HepG2 (cell line): ENCODE results near the gene ZNF33A. TPM values are rescaled to one million over a fixed set of nuclear protein-coding genes. Genes with fewer than 3 reads are reported as not detected.
A peak's percentile ranks its signal among the peaks of the same experiment; 100 is the strongest.

ENCODE experiments used
- AKNA ChIP-seq: sonication (generic); formaldehyde crosslinking; IDR thresholded peaks from 2 replicates; pipeline ENCODE4 v1.4.0; 2020; ENCODE audit warnings: missing genetic modification reagents, borderline replicate concordance
- ATF2 ChIP-seq: sonication (generic); formaldehyde crosslinking; IDR thresholded peaks from 2 replicates; pipeline ENCODE4 v1.4.0; 2020; ENCODE audit warnings: missing genetic modification reagents
- KDM3A ChIP-seq: IDR thresholded peaks from 2 replicates; pipeline ENCODE4 v1.6.1; 2018; ENCODE audit warnings: low read depth, missing compliant biosample characterization
- KDM6A ChIP-seq: IDR thresholded peaks from 2 replicates; pipeline ENCODE4 v1.6.1; 2016; ENCODE audit warnings: low read depth
- MIXL1 ChIP-seq: IDR thresholded peaks from 2 replicates; pipeline ENCODE4 v1.6.1; 2016
- PLRG1 ChIP-seq: fragments of 450-650 bp; conservative IDR thresholded peaks from 2 replicates; pipeline ENCODE4 v1.6.1; 2016
- PRMT3 ChIP-seq: sonication (generic); formaldehyde crosslinking; IDR thresholded peaks from 2 replicates; pipeline ENCODE4 v1.8.1; 2022; ENCODE audit warnings: low read depth, mild to moderate bottlenecking, moderate library complexity, missing genetic modification reagents, borderline replicate concordance
- SP140L ChIP-seq: sonication (generic); formaldehyde crosslinking; IDR thresholded peaks from 2 replicates; pipeline ENCODE4 v1.4.0; 2020; ENCODE audit warnings: missing genetic modification reagents, borderline replicate concordance
- TEAD2 ChIP-seq: sonication (generic); formaldehyde crosslinking; IDR thresholded peaks from 2 replicates; pipeline ENCODE4 v1.9.0; 2021; ENCODE audit warnings: missing genetic modification reagents
- XBP1 ChIP-seq: sonication (generic); formaldehyde crosslinking; IDR thresholded peaks from 2 replicates; pipeline ENCODE4 v1.5.0; 2020; ENCODE audit warnings: missing genetic modification reagents
- ZBTB14 ChIP-seq: sonication (generic); formaldehyde crosslinking; IDR thresholded peaks from 2 replicates; pipeline ENCODE4 v1.4.0; 2020; ENCODE audit warnings: missing genetic modification reagents
- ZBTB8A ChIP-seq: sonication (generic); formaldehyde crosslinking; IDR thresholded peaks from 2 replicates; pipeline ENCODE4 v1.4.0; 2020; ENCODE audit warnings: mild to moderate bottlenecking, low read depth, missing genetic modification reagents, borderline replicate concordance
- ZFP41 ChIP-seq: sonication (generic); formaldehyde crosslinking; IDR thresholded peaks from 2 replicates; pipeline ENCODE4 v1.4.0; 2020; ENCODE audit warnings: mild to moderate bottlenecking, missing genetic modification reagents, borderline replicate concordance
- ZFP91 ChIP-seq: sonication (generic); formaldehyde crosslinking; IDR thresholded peaks from 2 replicates; pipeline ENCODE4 v1.9.0; 2022; ENCODE audit warnings: missing genetic modification reagents, mild to moderate bottlenecking, borderline replicate concordance
- ZNF451 ChIP-seq: sonication (generic); formaldehyde crosslinking; IDR thresholded peaks from 2 replicates; pipeline ENCODE4 v1.5.0; 2020; ENCODE audit warnings: mild to moderate bottlenecking, missing genetic modification reagents
- ZNF749 ChIP-seq: sonication (generic); formaldehyde crosslinking; IDR thresholded peaks from 2 replicates; pipeline ENCODE4 v1.8.0; 2022; ENCODE audit warnings: mild to moderate bottlenecking, missing genetic modification reagents, moderate library complexity, borderline replicate concordance
- ZNF772 ChIP-seq: sonication (generic); formaldehyde crosslinking; IDR thresholded peaks from 2 replicates; pipeline ENCODE4 v1.5.0; 2020; ENCODE audit warnings: mild to moderate bottlenecking, missing genetic modification reagents
- ZNF773 ChIP-seq: sonication (generic); formaldehyde crosslinking; IDR thresholded peaks from 2 replicates; pipeline ENCODE4 v1.4.0; 2020; ENCODE audit warnings: missing genetic modification reagents, borderline replicate concordance
- ZNF883 ChIP-seq: sonication (generic); formaldehyde crosslinking; IDR thresholded peaks from 2 replicates; pipeline ENCODE4 v1.5.1; 2020; ENCODE audit warnings: mild to moderate bottlenecking, missing genetic modification reagents; ENCODE audit errors: not compliant biosample characterization
- polyA plus RNA-seq, 8 experiments: library from polyadenylated mRNA; depleted of rRNA in 3 of 8; stranded (reverse) in 7 of 8; unstranded in 1 of 8; fragments of >200 nt; fragmentation: Illumina TruSeq in 4 of 8; extraction: Trizol in 4 of 8; gene quantifications; 2 replicates each; pipeline versions ENCODE4 v1.2.1 to v1.2.3, GENCODE V29; 2011 to 2016; ENCODE audit warnings: low read depth in 4 of 8, missing spikeins in 1 of 8, mixed read lengths in 1 of 8; ENCODE audit not compliant: insufficient read depth in 1 of 8
- total RNA-seq, 5 experiments: library from RNA; depleted of rRNA; stranded (reverse); fragments of >200 nt; fragmentation: Illumina TruSeq; extraction: Trizol; gene quantifications; 2 replicates each; pipeline ENCODE4 v1.2.3, GENCODE V29; 2016; ENCODE audit warnings: low read depth in 1 of 5

Gene ZNF33A
- total and polyA plus RNA-seq, 2 of the 13 experiments (the other 11 are each of a cell fraction or from before 2014, with no cell fraction given) = 13.1 to 22.5 TPM

- TF ChIP-seq AKNA (CRISPR knock-in tag) (no peak), ZFP91 (CRISPR knock-in tag) (peak; percentile 88; the same call in 1 of the 2 replicates), ZBTB14 (CRISPR knock-in tag) (no peak), ZBTB8A (CRISPR knock-in tag) (no peak), TEAD2 (0 out of 2 replicates have a peak, but pooled peaks have one; percentile 47), MIXL1 (CRISPR knock-in tag) (no peak), KDM6A (no peak), ZNF773 (CRISPR knock-in tag) (peak; percentile 45; the same call in 1 of the 2 replicates), SP140L (CRISPR knock-in tag) (no peak), ZNF772 (peak; percentile 74), ATF2 (CRISPR knock-in tag) (peak; percentile 93), ZNF451 (CRISPR knock-in tag) (0 out of 2 replicates have a peak, but pooled peaks have one; percentile 37), ZNF749 (CRISPR knock-in tag) (no peak), KDM3A (CRISPR knock-in tag) (peak; percentile 31; the same call in 1 of the 2 replicates), ZNF883 (CRISPR knock-in tag) (peak; percentile 40), XBP1 (no peak), ZFP41 (CRISPR knock-in tag) (0 out of 2 replicates have a peak, but pooled peaks have one; percentile 30), PLRG1 (no peak), PRMT3 (CRISPR knock-in tag) (no peak)
These were observed 34.2 kb upstream of the ZNF33A start, which contains the start of gene ZNF25 (continued) for GRCh38 chr10:37976091-37976879.
